Mucosa of stomach (tissue), 1 donor: Measurements from ENCODE around the gene SRBD1.
"Not testable (repeated sequence)": the region's sequence is repeated elsewhere in the genome, so short reads cannot be mapped to it uniquely, and the experiment has no call there.

Experiments used
- H3K27me3 ChIP-seq: one replicate; pipeline ENCODE4 v1.7.0; 2013; ENCODE audit warnings: mild to moderate bottlenecking, low read length; ENCODE audit not compliant: control insufficient read depth, insufficient read depth
- H3K36me3 ChIP-seq: one replicate; pipeline ENCODE4 v1.7.0; 2013; ENCODE audit warnings: low read length; ENCODE audit not compliant: control insufficient read depth, insufficient read depth
- H3K4me1 ChIP-seq: one replicate; pipeline ENCODE4 v1.7.0; 2013; ENCODE audit warnings: mild to moderate bottlenecking, low read length; ENCODE audit not compliant: control insufficient read depth, insufficient read depth
- H3K4me3 ChIP-seq: one replicate; pipeline ENCODE4 v1.7.0; 2013; ENCODE audit warnings: low read length
- H3K9ac ChIP-seq: one replicate; pipeline ENCODE4 v1.7.0; 2013; ENCODE audit warnings: mild to moderate bottlenecking, low read length, moderate library complexity
- H3K9me3 ChIP-seq: one replicate; pipeline ENCODE4 v1.7.0; 2013; ENCODE audit warnings: mild to moderate bottlenecking, low read length, moderate library complexity; ENCODE audit not compliant: control insufficient read depth
- donor health status: Pancreatic carcinoma.

The SRBD1 gene

DNA sequence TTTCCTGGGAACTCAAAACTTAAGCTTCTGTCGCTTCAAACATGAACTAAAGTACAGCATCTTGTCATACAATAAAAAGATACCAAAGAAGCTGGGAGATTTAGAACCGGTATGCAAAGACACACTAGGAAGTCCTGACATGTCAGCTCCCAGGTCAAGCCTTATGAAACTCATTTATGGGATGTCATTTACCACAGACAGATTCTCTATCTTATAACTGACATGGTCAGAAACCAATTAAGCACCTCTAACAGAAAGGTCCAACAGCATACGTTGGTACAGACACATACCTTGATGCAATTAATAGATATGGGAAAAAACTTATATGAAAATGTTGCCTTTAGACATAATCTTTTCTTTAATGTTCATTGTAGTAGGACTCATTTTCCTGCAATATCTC, 169.0 kb downstream of the SRBD1 start:
- no peaks in the 10 kb centered on the region for H3K36me3 ChIP-seq
- peaks cover 5% of the 10 kb centered on the region for H3K4me1 ChIP-seq
- H3K27me3 ChIP-seq: no peaks in the 10 kb centered on the region
- H3K9me3 ChIP-seq: no peaks in the 10 kb centered on the region
- H3K4me3 ChIP-seq: no peak overlapping the region
- no peak overlapping the region for H3K9ac ChIP-seq

DNA sequence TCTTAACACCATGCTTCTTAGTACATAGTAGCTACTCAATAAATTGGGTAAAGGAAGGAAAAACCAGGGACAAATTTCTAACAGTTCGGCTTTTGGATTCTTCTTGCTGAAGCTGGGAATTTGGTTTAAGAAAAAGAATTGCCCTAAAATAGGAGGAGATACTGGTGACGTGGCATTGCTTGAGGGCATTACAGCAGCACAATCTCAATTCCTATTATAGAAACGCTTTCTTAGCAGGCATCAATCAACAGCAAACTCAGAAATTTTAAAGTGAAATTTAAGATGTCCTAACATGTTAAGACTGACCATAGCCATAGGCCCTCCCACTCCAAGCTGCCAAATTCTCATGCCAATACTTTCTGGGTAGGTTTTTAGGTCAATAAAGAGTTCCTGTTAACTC, 169.5 kb downstream of the SRBD1 start:
- Histone ChIP-seq H3K36me3 (no peaks in the 10 kb centered on the region), H3K27me3 (no peaks in the 10 kb centered on the region), H3K4me3 (no peak overlapping the region), H3K9me3 (no peaks in the 10 kb centered on the region), H3K4me1 (peaks cover 5% of the 10 kb centered on the region), H3K9ac (no peak overlapping the region)

DNA sequence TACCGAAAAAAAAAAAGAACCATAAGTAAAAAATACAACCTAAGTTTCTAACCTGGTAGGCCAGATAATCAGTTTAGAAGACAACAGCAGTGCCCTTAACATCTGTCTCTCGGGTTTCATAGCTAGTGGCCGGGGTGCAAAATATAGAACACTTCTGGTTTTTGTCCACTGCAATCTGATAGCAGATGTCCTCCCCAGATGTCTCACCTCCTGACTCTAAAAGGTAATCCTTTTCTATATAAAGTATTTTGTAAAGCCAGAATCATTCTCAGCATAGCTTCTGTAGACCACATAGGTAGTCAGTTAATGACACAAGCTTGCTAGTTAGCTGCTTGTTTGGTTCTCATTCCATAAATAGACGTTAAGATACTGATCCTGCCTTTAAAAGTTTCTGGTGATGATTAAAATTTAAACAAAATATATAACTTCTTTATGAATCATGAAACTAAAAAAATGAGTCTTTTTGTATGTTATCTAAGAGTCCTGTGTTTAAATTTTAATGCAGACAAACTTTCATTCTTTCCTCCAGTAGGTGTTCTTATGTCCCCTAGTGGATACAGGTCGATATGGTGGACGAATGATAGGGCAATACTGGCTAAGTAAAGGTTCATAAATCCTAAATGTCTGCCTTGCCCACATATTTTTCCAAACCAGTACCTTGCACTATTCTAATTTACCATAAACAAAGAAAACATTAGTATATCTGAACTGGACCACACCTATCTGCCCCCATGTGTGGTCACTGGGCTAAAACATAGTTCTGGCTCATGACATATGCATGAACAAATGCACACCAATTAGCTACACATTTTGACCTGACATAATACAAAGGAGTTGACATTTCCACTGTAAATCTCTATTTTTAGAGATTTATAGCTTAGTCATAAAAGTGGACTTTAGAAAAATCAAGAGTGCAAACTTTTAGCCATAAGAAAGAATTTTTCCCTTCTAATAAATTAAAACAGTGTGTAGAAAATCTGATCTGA, 171.0 kb downstream of the SRBD1 start:
- Histone ChIP-seq H3K4me3 (no peak overlapping the region), H3K4me1 (peaks cover 5% of the 10 kb centered on the region), H3K9me3 (no peaks in the 10 kb centered on the region), H3K36me3 (no peaks in the 10 kb centered on the region), H3K27me3 (no peaks in the 10 kb centered on the region), H3K9ac (no peak overlapping the region)

DNA sequence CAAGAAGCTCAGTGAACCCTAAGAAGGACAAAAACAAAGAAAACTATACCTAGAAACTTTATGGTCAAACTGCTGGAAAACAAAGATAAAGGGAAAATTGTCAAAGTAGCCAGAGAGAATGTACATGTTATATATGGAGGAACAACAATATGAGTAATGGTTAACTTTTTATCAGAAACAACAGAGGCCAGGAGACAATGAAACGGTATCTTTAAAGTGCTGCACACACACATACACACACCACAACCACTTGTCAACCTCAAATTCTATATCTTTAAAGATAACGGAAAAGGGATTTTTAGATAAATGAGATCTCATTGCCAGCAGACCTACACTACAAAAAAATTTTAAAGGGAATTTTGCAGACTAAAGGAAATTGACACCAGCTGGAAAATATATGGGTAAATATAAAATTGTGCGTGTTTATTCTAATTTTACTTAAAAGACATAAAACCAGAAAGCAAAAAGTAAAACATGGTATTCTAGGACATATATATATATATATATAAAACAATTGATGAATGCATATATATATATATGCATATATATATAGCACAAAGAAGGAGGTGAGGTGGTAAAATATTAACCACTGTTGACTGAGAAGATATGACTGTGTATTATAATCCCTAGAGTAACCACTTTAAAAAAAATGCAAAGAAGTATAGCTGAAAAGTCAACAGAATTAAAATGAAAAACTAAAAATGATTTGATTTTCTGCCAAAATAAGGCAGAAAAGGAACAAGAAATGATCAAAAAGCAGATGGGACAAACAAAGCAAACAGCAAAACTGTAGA, 172.0 kb downstream of the SRBD1 start:
- H3K9me3 ChIP-seq: no peaks in the 10 kb centered on the region
- H3K9ac ChIP-seq: no peak overlapping the region
- no peaks in the 10 kb centered on the region for H3K36me3 ChIP-seq
- H3K27me3 ChIP-seq: no peaks in the 10 kb centered on the region
- peaks cover 5% of the 10 kb centered on the region for H3K4me1 ChIP-seq
- no peak overlapping the region for H3K4me3 ChIP-seq

DNA sequence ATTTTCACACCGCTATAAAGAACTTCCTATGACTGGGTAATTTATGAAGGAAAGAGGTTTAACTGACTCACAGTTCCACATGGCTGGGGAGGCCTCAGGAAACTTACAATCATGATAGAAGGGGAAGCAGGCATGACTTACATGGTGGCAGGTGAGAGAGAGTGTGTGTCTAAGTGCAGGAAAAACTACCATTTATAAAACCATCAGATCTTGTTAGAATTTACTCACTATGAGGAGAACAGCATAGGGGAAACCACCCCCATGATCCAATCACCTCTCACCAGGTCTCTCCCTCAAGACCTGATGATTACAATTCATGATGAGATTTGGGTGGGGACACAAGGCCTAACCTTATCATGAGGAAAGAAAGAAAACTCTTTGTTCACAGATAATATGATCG, 174.6 kb downstream of the SRBD1 start:
- no peaks in the 10 kb centered on the region for H3K36me3 ChIP-seq
- H3K4me3 ChIP-seq: no peak overlapping the region
- H3K27me3 ChIP-seq: no peaks in the 10 kb centered on the region
- H3K9ac ChIP-seq: no peak overlapping the region
- peaks cover 5% of the 10 kb centered on the region for H3K4me1 ChIP-seq
- H3K9me3 ChIP-seq: no peaks in the 10 kb centered on the region

- H3K27me3 ChIP-seq: no peaks in the 10 kb centered on the region
- H3K4me1 ChIP-seq: peaks cover 5% of the 10 kb centered on the region
- H3K36me3 ChIP-seq: no peaks in the 10 kb centered on the region
- H3K9me3 ChIP-seq: no peaks in the 10 kb centered on the region
- no peak overlapping the region for H3K4me3 ChIP-seq
- H3K9ac ChIP-seq: no peak overlapping the region
These were observed 175.8 kb downstream of the SRBD1 start for GRCh38 chr2:45435316-45435715.

- Histone ChIP-seq H3K9me3 (no peaks in the 10 kb centered on the region), H3K4me1 (no peaks in the 10 kb centered on the region), H3K36me3 (no peaks in the 10 kb centered on the region), H3K9ac (no peak overlapping the region), H3K27me3 (no peaks in the 10 kb centered on the region), H3K4me3 (no peak overlapping the region)
These were observed 177.7 kb downstream of the SRBD1 start for GRCh38 chr2:45433363-45433762.

GRCh38 chr2:45432406-45432805, 178.7 kb downstream of the SRBD1 start:
- no peak overlapping the region for H3K9ac ChIP-seq
- H3K36me3 ChIP-seq: no peaks in the 10 kb centered on the region
- H3K9me3 ChIP-seq: no peaks in the 10 kb centered on the region
- no peaks in the 10 kb centered on the region for H3K27me3 ChIP-seq
- H3K4me1 ChIP-seq: no peaks in the 10 kb centered on the region
- no peak overlapping the region for H3K4me3 ChIP-seq

DNA sequence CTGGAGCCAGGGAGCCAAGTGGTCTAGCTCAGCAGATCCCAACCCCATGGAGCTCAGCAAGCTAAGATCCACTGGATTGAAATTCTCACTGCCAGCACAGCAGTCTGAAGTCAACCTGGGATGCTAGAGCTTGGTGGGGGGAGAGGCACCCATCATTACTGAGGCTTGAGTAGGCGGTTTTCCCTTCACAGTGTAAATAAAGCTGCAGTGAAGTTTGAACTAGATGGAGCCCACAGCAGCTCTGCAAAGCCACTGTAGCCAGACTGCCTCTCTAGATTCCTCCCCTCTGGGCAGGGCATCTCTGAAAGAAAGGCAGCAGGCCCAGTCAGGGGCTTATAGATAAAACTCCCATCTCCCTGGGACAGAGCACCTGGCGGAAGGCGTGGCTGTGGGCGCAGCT, 185.0 kb downstream of the SRBD1 start:
- H3K4me3 ChIP-seq, H3K9ac ChIP-seq, H3K4me1 ChIP-seq, H3K36me3 ChIP-seq, H3K27me3 ChIP-seq, H3K9me3 ChIP-seq: not testable (repeated sequence)

DNA sequence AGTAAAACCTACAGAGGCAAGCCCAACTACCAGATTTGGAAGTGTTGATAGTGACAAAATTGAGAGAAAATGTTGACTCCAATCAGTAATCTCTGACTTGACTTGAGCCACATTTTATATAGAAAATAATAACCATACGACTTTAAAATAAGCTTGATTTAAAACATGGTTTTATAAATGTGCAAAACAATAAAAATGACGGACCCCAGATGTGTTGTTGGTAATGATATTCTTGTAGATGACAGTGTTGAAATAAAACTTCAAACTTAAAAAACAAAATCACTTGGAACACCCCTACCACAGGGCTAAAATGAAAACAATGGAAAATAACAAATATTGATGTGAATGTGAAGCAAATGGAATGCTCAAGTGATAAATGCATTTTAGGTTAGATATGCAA, 188.1 kb downstream of the SRBD1 start:
- no peaks in the 10 kb centered on the region for H3K36me3 ChIP-seq
- H3K4me1 ChIP-seq: no peaks in the 10 kb centered on the region
- no peaks in the 10 kb centered on the region for H3K27me3 ChIP-seq
- no peak overlapping the region for H3K4me3 ChIP-seq
- no peak overlapping the region for H3K9ac ChIP-seq
- H3K9me3 ChIP-seq: no peaks in the 10 kb centered on the region

DNA sequence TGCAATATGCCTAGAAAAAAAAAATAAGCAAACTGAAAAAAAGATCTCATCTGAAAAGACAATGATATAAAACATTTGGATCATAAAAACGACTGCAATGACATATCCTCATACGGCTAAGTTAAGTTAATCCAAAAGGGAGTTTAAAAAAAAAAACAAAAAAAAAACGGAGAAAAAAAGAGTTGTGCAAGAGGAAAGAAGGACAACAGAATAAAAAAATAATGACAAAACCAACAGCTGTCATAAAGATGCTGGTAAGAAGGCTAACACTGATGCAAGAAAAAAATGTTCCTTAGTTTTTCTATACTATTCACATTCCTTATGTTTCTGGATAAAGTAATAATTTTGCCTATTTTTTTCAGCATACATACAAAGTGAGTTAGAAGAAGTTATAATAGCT, 192.5 kb downstream of the SRBD1 start:
- Histone ChIP-seq H3K4me1 (no peaks in the 10 kb centered on the region), H3K4me3 (no peak overlapping the region), H3K9ac (no peak overlapping the region), H3K27me3 (no peaks in the 10 kb centered on the region), H3K36me3 (no peaks in the 10 kb centered on the region), H3K9me3 (no peaks in the 10 kb centered on the region)

DNA sequence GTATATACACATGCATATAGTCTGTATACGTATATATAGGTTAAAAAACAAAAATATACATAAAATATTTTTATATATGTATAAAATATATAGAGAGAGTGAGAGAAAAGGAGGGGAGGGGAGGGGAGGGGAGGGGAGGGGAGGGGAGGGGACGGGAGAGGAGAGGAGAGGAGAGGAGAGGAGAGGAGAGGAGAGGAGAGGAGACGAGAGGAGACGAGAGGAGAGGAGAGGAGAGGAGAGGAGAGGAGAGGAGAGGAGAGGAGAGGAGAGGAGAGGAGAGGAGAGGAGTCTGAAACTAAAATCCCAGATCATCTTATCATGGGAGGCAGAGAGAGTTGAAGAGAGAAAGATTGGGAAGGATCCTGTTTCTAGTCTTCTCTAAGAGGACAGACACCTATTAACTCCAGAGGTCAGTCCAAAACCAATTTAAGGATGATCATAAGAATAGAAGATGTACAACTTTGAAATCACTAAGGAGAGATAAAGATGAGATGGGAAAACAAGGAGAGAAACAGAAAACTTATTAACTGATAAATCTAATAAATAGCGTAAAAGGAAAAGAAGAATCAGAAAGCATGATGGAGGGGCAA, 195.4 kb downstream of the SRBD1 start:
- no peaks in the 10 kb centered on the region for H3K36me3 ChIP-seq
- no peaks in the 10 kb centered on the region for H3K4me1 ChIP-seq
- no peak overlapping the region for H3K9ac ChIP-seq
- no peak overlapping the region for H3K4me3 ChIP-seq
- H3K27me3 ChIP-seq: no peaks in the 10 kb centered on the region
- H3K9me3 ChIP-seq: no peaks in the 10 kb centered on the region
